ENCODE results near the gene NUCKS1.

Gene NUCKS1

DNA sequence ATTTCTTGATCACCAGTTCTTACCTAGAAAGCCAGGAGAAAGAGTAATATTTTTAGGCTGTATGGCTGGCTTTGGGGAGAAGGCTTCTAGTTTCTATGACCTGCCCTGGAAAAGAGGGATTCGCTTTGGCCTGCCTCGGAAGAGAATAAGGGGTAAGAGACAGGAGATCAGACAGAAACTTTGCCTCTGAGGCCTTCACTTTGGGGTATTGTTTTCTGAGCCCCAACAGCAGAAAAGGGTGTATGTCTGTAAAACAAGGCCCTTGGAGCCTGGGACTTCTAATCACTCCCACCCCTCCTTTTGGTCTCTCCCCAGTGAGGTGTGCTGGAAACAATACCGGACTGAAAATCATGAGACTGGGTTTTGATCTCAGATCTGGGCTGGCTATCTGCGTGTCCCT, 74.7 kb downstream of the NUCKS1 start:
- no peak for DNase-seq (ENCODE audit: low read depth)
- in situ Hi-C loops (cut with HindIII; ENCODE audit: low sequenced_read_pairs) = no loop called here
- H3K4me3 ChIP-seq (ENCODE audit: low read depth, low read length) = no peak overlapping the region
- TF ChIP-seq, protein P1, sequence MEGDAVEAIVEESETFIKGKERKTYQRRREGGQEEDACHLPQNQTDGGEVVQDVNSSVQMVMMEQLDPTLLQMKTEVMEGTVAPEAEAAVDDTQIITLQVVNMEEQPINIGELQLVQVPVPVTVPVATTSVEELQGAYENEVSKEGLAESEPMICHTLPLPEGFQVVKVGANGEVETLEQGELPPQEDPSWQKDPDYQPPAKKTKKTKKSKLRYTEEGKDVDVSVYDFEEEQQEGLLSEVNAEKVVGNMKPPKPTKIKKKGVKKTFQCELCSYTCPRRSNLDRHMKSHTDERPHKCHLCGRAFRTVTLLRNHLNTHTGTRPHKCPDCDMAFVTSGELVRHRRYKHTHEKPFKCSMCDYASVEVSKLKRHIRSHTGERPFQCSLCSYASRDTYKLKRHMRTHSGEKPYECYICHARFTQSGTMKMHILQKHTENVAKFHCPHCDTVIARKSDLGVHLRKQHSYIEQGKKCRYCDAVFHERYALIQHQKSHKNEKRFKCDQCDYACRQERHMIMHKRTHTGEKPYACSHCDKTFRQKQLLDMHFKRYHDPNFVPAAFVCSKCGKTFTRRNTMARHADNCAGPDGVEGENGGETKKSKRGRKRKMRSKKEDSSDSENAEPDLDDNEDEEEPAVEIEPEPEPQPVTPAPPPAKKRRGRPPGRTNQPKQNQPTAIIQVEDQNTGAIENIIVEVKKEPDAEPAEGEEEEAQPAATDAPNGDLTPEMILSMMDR (IDR thresholded peaks at IDR 0.05; ENCODE audit: low read depth, low read length, missing control alignments) = no peak

- TF ChIP-seq, protein P1 (IDR thresholded peaks at IDR 0.05; ENCODE audit: low read depth, low read length, missing control alignments) = no peak
- in situ Hi-C loops (cut with HindIII; ENCODE audit: low sequenced_read_pairs) = no loop called here
- H3K4me3 ChIP-seq (ENCODE audit: low read depth, low read length) = no peak overlapping the region
- DNase-seq (ENCODE audit: low read depth) = no peak
These were observed 77.0 kb downstream of the NUCKS1 start for GRCh38 chr1:205672970-205673369.

GRCh38 chr1:205672395-205672889, 77.5 kb downstream of the NUCKS1 start:
- DNase-seq (ENCODE audit: low read depth) = no peak
- H3K4me3 ChIP-seq (ENCODE audit: low read depth, low read length) = no peak overlapping the region
- TF ChIP-seq, protein P1 (IDR thresholded peaks at IDR 0.05; ENCODE audit: low read depth, low read length, missing control alignments) = no peak
- in situ Hi-C loops (cut with HindIII; ENCODE audit: low sequenced_read_pairs) = no loop called here

DNA sequence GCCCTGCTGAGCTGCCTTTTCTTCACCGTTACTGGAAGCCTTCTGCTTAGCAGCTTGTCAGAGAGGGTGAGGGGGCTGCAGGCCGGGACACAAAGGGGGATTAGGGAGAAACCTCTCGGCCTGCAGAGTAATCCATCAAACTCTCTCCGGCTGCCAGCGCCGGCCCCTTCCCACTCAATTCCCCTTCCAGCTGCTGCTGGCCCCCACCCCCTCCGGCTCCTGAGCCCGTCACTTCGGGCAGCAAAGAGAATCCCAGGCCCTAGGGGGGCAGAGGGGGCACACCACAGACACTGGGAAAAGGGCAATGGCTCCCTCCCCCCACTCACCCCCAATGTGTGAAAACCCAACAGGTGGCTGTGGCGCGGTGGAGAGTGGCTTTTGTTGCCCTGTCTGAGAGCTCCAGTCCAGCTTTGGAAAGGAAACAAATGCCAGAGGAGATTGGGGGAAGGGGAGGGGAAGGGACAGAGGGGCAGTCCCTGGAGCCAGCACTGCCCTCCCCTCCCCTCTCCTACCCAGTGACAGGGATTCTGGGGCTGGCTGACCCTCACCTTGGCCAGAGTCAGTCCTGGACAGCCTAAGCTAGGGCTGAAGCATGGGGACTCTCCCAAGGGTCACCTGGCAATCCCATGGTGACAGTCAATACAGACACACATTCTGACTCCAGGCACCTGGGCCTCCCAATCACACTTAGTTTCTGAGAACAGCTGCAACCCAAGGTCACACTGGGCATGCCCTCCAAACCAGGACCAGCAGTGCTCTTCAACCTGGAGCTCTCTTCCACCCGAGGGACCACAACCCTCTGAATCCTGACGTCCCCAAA, 79.2 kb downstream of the NUCKS1 start:
- H3K4me3 ChIP-seq (ENCODE audit: low read depth, low read length) = no peak overlapping the region
- in situ Hi-C loops (cut with HindIII; ENCODE audit: low sequenced_read_pairs) = no loop called here
- TF ChIP-seq, protein P1 (IDR thresholded peaks at IDR 0.05; ENCODE audit: low read depth, low read length, missing control alignments) = no peak
- no peak for DNase-seq (ENCODE audit: low read depth)

DNA sequence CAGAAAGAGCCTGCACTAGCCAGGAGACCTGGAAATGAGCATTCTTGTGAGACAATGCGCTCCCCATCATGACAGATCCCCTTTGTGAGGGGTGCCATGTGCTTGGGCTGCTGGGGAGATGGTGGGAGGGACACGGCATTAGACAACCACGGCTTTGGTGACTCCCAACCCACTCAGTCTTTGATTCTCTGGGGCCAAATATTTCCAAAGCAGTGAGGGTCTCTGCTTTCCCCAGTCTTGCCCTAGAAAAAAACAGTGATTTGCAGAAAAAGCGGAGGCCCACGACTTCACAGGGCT, 79.9 kb downstream of the NUCKS1 start:
- no peak for DNase-seq (ENCODE audit: low read depth)
- TF ChIP-seq, protein P1 (IDR thresholded peaks at IDR 0.05; ENCODE audit: low read depth, low read length, missing control alignments) = no peak
- in situ Hi-C loops (cut with HindIII; ENCODE audit: low sequenced_read_pairs) = no loop called here
- no peak overlapping the region for H3K4me3 ChIP-seq (ENCODE audit: low read depth, low read length)

DNA sequence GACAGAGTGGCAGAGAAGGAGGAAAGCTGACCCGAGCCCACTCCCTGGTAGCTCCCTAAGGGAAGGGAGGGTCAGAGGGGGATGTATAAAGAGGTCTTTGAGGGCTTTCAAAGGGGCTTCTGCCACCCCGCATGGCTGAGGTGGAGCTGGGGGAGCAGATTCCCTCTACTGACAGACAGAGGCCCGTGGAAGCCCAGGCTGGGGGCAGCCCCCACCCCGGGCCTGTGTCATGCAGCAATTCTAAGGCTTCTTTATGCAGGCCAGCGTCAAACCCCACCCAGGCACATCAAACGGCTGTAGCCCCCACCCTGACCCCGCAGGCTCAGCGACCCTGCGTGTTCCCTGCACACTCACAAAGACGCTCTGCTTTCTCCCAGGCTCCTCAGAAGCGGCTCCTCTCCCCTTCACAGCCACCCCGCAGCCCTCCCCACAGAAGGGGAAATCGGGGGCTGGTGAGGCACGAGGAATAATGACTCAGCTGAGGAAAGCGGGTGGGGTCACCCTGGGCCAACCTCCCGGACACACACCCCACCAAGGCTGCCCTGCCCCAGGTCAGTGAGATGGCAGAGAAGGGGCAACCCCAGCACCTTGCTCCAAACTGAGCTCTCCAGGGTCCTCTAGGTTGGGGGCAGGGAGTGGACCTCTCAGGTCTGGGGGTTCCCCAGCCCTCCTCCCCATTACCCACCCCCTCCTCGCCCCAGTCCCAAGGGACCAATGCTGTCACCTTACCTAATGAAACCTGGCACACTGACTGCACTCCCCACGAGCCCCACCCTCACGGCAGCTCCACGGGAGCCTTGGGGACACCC, 80.4 kb downstream of the NUCKS1 start:
- TF ChIP-seq, protein P1 (IDR thresholded peaks at IDR 0.05; ENCODE audit: low read depth, low read length, missing control alignments) = no peak
- no peak overlapping the region for H3K4me3 ChIP-seq (ENCODE audit: low read depth, low read length)
- in situ Hi-C loops (cut with HindIII; ENCODE audit: low sequenced_read_pairs) = no loop called here
- DNase-seq (ENCODE audit: low read depth) = no peak

Measured in astrocyte of the cerebellum (primary cell).